Lower leg skin (tissue), 3 donors: ENCODE data around the gene USP3.

Experiments used
- CTCF ChIP-seq, 3 donors: fragments of 450-650 bp; IDR thresholded peaks; one replicate each; pipeline ENCODE4 v1.5.1; 2016; ENCODE audit warnings: antibody characterized with exemption in 3 of 3, mild to moderate bottlenecking in 3 of 3, moderate library complexity in 2 of 3
- POLR2A ChIP-seq, 2 donors: fragments of 450-650 bp; IDR thresholded peaks; one replicate each; pipeline ENCODE4 v1.6.1; 2016 to 2017; ENCODE audit warnings: antibody characterized with exemption in 2 of 2, mild to moderate bottlenecking in 1 of 2, moderate library complexity in 1 of 2

GRCh38 chr15:63599401-63600000 is 95.1 kb downstream of the USP3 start:
- TF ChIP-seq CTCF (IDR thresholded peaks at IDR 0.05) (peak in 1 of 3 donors; percentile 29), POLR2A (IDR thresholded peaks at IDR 0.05) (no peak)
